Measurements from ENCODE around the gene SMAP2.

SMAP2 gene

DNA sequence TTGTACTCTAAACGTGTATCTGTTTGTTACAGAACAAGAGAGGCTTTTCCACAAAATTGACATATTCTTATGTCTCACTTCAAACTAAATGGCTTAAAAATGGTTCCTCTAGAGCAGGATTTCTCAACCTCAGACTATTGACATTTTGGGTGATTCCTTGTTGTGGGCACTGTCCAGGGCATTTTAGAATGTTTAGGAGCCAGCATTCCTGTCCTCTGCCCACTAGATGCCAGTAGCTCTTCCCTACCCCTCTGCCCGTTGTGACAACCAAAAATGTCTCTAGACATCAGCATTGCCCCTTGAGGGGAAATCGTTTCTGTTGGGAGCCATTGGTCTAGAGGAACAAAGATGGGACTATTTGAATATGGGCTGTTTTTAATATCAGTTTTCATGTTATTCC is 17.3 kb downstream of the SMAP2 start:
- no peak for DNase-seq (ENCODE audit: low read depth)

DNA sequence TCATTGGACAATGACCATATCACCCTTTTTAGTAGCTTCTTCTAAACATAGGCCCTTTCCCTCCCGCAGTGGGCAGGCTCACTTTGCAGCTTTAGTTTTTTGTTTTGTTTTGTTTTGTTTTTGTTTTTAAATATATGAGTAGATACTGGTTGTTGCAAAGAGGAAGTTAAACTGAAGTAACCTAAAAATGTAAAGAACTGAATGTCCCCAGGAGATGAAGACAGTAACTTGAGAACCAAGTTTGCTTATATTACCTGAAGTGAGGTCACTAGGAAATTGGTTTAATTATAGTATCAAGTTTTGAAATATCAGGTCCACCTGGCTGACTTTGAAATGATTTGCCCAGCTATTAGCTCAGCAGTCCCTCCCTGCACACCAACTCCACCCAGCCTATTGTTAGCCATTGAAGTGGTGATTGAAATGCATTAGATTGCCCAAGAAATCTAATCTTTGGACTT is 18.2 kb downstream of the SMAP2 start:
- no peak for DNase-seq (ENCODE audit: low read depth)

DNA sequence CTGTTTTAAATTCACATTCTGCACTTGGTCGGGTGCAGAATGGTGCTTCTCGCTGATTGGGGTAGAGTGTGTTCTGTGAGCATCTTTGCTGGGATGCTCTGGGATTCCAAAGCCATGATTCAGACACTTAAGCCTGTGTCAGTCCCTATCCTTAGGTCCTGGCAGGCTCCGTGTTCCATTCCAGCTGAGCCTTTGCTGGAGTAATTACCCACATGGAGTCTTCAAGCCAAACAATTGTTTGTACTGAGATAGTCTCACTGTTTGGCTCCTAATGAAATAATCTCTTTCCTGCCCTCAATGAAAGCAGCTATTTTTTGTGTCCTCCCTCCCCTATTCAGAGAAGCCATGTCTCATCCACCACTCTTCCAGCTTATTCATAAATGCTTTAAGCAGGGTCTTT is 18.7 kb downstream of the SMAP2 start:
- DNase-seq (ENCODE audit: low read depth), result no peak

DNA sequence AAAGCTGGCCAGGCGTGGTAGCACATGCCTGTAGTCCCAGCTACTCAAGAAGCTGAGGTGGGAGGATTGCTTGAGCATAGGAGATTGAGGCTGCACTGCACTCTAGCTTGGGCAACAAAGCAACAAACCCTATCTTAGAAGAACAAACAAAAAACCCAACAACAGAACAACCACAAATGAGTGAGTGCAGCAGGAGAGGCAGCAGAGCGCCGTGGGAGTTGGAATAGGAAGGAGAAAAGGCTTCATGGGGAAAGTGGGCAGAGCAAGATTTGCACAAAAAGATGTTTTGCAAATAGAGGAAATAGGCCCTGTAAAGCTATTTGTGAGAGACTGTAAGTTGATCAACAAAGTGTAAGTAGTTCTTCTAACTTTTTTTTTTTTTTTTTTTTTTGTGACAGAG is 19.6 kb downstream of the SMAP2 start:
- DNase-seq (ENCODE audit: low read depth), result no peak

DNA sequence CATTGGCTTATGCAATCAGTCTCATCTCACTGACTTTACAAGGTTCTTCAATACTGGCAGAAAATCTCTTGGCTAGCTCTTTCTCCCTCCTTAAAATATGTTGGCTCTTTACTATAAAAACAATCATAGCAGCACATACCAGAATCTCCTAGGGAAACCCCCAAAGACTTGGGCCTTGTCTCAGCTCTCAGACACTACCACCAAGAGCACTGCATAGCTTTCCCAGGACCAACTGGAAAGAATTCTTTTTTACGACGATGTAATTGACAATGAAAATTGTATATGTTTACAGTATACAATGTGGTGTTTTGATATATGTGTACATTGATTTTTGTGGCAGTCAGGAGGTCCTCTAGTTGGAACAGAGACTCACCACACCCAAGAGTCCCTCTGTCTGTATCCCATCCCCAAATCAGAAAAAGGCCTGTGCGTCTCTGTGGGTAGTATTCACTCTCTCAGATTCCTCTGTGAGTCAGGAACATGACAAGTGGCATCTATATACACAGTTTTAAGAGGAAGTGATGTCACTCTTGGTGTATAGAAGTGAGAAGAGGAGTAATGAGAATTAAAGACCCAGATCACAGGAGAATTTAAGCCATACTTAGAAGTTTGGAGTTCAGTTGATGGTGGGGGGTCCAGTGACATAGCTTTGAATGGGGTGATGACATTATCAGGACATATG is 21.1 kb downstream of the SMAP2 start:
- no peak for DNase-seq (ENCODE audit: low read depth)

DNA sequence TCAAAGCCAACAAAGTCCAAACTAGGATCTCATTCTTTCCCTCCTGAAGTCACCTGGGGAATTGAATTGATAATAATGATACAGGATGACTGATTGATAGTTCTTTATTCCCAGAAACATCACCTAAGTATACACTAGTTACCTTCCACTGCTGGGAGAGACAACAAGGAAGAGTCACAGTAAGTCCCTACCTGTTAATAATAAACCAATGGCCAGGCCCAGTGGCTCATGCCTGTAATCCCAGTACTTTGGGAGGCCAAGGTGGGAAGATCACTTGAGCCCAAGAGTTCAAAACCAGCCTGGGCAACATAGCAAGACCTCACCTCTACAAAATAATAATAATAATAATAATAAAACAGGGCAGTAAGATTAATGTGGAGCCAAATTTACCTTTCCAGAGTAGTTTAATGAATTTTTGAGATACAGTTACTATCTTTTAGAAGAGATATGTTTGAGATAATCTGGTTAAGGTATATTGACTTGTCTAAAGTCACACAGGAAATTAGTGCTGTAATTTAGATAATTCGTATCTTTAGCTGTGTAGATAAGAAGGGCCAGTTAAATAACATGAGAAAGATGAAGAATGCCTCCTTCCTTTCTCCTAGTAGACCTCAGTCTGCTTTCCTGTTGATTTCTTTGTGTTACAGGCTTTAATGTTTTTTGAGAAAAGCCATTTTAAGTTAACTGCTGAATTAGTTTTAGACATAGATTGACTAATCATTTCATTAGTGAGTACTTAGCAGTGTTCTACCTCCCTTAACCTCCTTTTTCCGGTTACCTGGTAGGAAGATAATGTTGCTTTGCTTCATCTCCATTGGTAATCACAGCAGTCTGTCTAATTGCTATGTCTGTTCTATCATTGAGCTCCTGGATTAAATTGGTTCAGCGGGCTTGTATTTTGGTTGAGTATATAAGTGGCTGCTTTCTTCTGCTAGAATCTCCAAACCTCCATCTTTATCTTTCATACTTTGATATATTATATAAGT is 22.0 kb downstream of the SMAP2 start:
- DNase-seq (ENCODE audit: low read depth), result no peak

DNA sequence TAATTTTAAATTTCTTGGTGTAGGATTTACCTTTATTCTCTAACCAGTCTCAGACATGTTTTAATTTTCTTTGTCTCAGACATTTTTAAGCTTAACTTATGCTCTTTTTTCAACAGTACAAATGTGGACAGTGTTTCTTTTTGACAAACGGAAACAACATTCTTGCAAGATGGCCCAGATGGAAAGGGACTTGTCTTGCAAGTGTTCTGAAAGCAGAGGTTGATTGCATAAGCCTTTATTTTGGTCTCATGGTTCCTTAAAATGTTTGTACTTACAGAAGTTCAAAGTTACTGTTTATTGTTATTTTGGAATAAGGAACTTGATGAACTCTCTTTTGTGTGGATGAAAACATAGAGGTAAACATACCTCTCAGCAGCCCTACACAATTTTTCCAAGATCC is 22.9 kb downstream of the SMAP2 start:
- no peak for DNase-seq (ENCODE audit: low read depth)

DNA sequence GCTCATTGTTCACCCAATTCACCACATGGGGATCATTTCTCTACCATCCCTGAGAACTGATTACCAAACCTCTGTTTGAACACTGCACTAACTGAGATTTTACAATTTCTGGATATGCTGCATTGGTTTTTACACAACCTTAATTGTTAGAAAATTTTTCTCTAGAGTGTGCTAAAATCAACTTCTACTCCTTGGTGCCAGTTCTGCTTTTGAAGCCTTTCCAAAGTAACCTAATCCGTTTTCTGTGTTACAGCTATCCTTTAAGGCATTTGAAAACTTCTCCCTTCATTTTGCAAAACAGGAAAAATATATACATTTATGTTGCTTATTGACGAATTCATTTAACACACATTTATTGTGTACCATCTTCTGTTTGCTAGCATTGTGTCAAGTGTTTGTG is 23.7 kb downstream of the SMAP2 start:
- no peak for DNase-seq (ENCODE audit: low read depth)

DNA sequence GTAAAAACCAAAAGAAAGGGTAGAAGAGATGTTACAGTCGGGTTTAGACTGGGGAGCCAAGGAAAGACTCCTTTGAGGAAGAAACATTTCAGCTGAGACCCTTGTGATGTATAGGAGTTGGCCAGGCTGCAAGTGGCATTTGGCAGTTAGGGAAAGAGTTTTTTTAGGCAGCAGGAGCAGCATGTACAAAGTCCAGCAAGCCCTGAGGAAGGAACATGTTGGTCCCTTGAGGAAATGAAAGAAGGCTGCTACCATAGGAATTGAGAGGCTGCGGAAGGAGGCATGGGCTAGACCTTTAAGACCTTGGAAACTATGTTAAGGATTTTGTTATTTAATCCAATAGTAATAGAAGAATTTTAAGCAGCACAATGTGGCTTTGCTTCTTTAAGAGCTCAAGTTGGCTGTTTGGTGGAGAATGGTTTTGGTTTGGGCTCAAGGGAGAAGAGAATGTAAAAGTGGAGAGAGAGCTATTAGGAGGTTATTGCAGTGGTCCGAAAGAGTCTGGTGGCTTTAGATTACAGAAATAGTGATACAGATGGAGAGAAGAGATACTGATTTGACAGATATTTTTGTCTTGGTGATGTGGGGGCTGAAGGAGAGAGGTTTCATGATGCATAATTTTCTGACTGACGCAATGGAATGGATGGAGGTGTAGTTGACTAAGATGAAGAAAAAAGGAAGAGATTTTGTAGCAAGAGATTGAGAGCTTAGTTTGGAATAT is 26.6 kb downstream of the SMAP2 start:
- DNase-seq (ENCODE audit: low read depth), result no peak

DNA sequence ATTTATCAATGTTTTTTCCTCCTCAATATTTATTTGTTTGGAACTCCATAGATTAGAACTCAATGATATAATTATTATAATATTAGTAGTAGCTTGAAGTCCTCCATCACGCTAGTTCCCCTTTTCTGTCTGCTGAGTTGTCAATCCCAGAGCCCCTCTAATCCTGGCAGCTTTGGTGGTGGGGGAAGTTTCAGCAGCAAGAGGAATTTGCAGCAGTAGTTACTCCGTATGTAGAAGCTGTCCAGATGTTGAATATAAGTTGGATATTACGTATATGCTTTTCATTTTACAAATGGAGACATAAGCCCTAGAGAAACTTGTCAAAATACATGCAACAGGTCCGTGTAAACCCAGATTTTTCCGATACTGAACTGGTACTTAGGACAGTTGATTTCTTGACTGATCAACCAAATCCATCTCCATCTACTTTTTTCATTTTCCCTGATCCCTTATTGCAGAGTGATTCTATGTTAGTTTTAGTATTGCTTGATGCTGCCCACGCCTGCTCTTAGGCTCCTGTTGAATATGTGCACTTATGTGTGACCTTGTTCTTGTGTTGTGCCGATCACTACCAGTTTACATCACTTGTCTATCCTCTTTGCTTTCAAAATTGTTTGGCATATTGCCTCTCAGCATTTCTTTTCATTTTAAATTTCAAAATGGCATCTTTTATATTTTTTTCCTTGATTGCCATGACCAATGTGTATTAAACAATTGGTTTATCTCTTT is 28.1 kb downstream of the SMAP2 start:
- DNase-seq (ENCODE audit: low read depth), result no peak

DNA sequence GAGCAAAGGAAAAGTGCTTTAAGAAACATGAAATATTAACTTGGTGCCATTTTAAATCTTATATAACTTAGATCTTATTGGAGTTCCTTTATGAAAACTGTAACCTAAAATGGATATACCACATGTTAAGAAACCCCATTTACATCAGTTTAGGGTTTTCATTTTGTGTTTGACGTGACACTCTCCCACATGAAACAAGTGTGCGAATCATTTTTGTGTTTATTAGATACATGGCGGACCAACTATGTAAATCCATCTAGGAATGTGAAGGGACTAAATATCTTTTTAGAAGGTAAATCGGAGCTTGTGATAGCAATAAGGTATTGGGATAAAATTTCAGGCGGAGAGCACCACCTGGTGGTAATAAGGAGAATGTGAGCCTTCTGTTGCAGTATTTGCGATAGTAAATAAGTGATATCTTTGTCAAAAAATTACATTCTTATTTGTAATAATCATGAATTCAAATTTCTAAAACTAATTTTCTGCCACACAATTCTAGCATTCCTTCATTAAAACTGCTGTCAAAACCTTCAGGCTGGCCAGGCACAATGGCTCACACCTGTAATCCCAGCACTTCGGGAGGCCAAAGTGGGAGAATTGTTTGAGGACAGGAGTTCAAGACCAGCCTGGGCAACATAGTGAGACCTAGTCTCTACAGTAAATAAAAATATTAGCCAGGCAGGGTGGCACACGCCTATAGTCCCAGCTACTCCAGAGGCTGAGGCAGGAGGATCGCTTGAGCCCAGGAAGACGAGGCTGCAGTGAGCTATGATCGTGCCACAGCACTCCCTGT is 31.3 kb downstream of the SMAP2 start:
- no peak for DNase-seq (ENCODE audit: low read depth)

DNA sequence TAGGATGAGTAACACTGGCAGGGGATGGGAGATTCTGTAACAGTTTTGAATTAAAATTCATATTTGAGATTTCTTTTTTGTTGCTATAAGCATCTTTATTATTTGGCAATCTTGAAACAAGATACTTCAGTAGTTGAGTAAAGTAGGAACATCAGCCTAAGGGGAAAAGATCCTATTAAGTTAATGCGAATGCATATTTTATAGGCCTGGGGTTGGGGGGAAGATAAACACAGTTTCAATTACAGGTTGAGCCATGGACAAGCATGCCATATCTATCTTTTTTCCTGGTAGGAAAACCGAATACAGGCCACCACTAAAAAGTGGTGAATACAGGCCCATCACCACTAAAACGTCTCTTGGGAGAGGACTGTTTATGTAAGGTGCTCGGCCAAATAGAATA is 32.3 kb downstream of the SMAP2 start:
- DNase-seq (ENCODE audit: low read depth), result no peak

DNA sequence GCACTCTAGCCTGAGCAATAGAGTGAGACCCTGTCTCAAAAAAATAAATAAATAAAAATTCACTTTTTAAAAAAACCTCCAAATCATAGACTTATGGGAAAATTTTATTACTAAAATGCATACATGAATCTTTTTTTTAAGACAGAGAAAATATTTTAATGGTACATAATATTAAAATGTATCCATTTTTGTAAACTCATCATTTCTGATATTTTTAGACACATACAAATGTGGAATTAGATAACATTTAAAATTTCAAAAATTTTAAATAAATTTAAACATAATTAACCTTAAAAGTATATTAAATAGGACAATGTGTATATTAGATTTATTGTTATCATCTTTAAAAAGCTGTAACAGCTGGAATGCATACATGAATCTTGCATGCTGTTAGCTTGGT is 33.9 kb downstream of the SMAP2 start:
- DNase-seq (ENCODE audit: low read depth), result no peak

DNA sequence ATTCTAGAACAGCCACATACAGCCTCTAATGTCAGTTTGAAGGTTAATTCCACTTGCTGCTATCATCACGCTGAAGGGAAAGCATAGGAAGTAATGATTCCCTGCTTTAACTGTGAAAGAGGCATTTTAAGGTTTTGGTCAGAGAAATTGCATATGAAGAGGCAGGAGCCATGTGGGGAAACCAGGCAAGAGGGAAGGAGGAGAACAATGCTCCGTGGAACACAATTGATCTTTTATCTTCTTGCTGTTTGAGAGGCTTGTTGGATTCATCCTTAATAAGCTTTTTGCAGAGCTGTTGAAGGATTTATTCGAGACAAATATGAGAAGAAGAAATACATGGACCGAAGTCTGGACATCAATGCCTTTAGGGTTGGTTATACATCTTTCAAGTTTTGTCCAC is 35.9 kb downstream of the SMAP2 start:
- DNase-seq (ENCODE audit: low read depth), result no peak

DNA sequence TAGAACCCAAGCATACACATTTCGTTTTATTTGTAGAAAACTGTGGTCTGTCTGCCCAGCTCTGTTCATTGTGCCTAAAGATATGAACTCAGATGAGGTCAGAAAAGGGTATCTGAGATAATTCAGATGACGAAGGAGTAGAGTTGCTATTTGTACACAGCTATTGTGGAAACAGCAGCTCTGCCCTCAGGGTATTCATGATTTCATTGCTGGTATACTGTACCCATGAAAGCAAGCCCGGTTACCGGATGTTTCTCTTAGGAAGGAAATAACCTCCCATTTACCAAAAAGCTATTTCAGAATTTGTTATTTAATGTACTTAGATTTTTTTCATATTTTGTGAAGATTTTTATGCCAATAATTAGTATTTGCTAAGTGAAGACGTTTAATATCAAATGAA is 37.8 kb downstream of the SMAP2 start:
- DNase-seq (ENCODE audit: low read depth), result no peak

DNA sequence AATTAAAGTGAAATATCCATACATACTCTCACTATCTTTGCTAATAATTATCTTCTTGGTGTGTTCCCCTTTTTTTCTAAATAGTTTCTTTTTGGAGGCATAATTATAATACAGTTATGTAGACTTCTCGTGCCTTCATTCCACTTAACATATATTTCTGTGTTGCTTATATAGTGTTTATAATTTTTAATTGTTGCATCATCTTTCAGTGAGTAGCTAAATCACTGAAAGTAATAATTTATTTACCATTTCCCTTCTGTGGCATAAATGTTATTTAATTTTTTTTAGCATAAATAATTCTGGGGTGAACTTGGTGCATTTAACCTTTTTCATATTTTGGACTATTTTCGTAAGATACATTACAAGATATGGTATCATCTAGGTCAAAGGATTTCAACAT is 38.3 kb downstream of the SMAP2 start:
- DNase-seq (ENCODE audit: low read depth), result no peak

DNA sequence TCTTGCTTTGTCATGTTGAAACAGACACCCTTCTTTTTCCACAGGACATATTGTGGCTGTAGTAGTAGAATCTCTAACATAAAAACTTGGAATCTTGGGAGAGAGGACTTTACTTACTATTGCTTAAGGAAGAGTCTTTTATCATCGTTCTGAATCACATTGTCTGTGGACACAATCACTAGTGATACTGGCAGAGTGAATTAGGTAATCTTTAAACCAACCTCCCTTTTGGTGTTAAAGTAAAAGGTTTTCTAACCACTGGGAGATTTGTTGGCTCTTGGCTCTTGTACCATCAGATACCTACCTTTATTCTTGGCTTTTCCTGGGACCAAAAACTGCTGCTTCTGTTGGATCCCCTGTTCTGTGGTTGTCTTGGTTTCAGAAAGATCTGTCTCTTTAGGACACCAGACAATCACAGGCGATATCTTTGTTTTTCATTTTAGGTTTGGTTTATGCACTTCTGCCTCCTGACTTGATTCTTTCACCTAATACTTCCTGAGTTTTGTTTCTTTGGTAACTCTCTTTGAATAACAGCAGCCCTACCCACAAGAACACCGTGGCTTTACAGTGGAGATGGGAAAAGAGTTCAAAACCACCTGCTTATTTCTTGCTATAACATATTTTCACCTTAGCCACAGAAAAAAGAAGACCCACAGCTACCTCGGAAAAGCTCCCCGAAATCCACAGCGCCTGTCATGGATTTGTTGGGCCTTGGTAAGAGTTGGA is 40.2 kb downstream of the SMAP2 start:
- no peak for DNase-seq (ENCODE audit: low read depth)

DNA sequence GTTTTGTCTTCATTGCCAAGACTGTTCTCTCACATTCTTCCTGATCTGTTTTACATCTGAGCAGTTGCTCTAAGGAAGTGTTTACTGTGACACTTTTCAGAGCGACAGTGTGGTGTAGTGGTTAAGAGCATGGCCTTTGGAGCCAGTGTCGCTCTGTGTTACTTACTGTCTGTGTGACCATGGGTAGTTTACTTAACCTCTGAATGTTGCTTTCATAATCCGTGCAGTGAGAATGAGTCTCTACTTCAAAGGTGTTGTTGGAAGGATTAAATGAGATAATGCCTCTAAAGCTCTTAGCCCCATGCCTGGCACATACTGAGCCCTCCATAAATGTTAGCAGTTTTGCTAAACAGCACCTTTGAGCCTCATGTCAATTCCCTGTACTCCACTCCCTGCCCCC is 40.8 kb downstream of the SMAP2 start:
- DNase-seq (ENCODE audit: low read depth), result no peak

DNA sequence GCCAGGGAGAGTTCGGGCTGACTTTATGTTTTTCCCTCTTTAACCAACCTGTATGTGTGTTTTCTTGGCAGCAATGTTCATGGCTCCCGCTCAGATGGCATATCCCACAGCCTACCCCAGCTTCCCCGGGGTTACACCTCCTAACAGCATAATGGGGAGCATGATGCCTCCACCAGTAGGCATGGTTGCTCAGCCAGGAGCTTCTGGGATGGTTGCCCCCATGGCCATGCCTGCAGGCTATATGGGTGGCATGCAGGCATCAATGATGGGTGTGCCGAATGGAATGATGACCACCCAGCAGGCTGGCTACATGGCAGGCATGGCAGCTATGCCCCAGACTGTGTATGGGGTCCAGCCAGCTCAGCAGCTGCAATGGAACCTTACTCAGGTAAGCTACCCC is 43.2 kb downstream of the SMAP2 start:
- no peak for DNase-seq (ENCODE audit: low read depth)

Data from stimulated activated CD8-positive, alpha-beta memory T cell treated with anti-CD3 and anti-CD28 coated beads, Interleukin-12 subunit alpha, Interleukin-12 subunit beta, amount 100 ng/mL, for 4 hours (primary cell).